GM13976 (cell line): ENCODE measurements around the gene COG3.

Source experiments
- DNase-seq: peaks from one replicate; pipeline ENCODE4 v3.0.0; 2012; ENCODE audit warnings: low spot score
- CTCF ChIP-seq: IDR thresholded peaks from 2 replicates; pipeline ENCODE4 v1.5.1; 2012; ENCODE audit warnings: borderline replicate concordance, mild to moderate bottlenecking; ENCODE audit not compliant: insufficient read depth; ENCODE audit errors: extremely low read depth, missing control alignments, control extremely low read depth
- in situ Hi-C: fragments of 300-500 bp; cut with MboI; formaldehyde crosslinking; loops from one replicate; pipeline ENCODE4 v1.12.0; 2022; ENCODE audit warnings: low sequenced_read_pairs, mixed read lengths, inconsistent platforms; ENCODE audit not compliant: unreplicated experiment

The COG3 gene

DNA sequence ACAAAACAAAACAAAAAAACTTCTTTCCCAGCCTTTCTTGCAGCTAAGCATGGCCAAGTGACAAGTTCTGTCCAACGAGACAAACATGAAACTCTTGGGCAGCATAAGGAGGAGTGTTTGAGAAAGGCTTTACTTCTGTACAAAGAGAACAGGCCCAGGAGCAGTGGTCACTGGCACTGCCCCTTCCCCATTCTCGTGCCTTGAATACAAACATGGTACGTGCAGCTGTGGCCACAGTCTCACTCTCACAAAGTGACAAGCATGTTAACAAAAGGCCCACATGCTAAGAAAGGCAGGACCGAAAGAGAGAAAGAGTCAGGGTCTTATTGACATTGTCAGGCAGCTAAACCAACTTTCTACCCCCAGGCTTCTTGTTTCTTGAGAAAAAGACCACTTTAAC lies 26.8 kb upstream of the COG3 start:
- TF ChIP-seq CTCF, result no peak
- no peak for DNase-seq
- in situ Hi-C loops, result no loop called here

GRCh38 chr13:45439008-45439407 lies 25.7 kb upstream of the COG3 start:
- in situ Hi-C loops, result no loop called here
- DNase-seq, result no peak
- no peak for TF ChIP-seq CTCF

- no peak for TF ChIP-seq CTCF
- in situ Hi-C loops, result no loop called here
- DNase-seq, result no peak
These were observed 24.8 kb upstream of the COG3 start for GRCh38 chr13:45439781-45440462.

- peak; percentile 43 for DNase-seq
- TF ChIP-seq CTCF, result no peak
- in situ Hi-C loops, result no loop called here
These were observed 23.1 kb upstream of the COG3 start for GRCh38 chr13:45441633-45442032.

GRCh38 chr13:45445053-45445452 lies 19.7 kb upstream of the COG3 start:
- no peak for DNase-seq
- no peak for TF ChIP-seq CTCF
- in situ Hi-C loops, result no loop called here

DNA sequence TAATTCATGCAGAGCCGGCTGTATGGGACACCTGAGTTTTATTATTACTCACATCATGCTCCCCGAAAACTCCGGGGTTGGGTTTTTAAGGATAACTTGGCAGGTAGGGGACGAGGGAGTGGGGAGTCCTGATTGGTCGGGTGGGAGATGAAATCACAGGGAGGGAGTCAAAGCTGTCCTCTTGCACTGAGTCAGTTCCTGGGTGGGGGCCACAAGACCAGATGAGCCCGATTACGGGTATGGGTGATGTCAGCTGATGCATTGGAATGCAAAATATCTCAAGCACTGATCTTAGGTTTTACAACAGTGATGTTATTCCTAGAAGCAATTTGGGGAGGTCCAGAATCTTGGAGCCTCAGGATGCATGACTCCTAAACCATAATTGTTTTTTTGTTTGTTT lies 18.6 kb upstream of the COG3 start:
- TF ChIP-seq CTCF, result no peak
- DNase-seq, result no peak
- in situ Hi-C loops, result no loop called here

- DNase-seq, result no peak
- in situ Hi-C loops, result no loop called here
- TF ChIP-seq CTCF, result no peak
These were observed 17.6 kb upstream of the COG3 start for GRCh38 chr13:45447050-45447661.
